ENCODE results near the gene PRCP.

DNA sequence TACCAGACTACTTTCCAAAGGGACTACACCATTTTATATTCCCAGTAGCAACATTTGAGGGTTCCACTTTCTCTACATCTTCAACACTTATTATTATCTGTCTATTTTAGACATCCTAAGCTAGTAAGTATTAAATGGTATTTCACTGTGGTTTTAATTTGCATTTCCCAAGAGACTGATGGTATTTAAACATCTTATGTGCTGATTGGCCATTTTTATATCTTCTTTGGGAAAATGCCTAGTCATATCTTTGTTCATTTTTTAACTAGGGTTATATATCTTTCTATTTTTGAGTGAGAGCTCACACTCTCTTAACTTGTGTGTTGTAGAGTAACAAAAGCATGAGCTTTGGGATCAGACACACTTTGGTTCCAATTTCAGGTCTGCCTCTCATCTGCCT is 73.7 kb downstream of the PRCP start:
- no peak for TF ChIP-seq POLR2A (IDR thresholded peaks at IDR 0.05; ENCODE audit: low read depth, low read length)
- no peak for TF ChIP-seq TAF1 (IDR thresholded peaks at IDR 0.05; ENCODE audit: borderline replicate concordance, low read depth, low read length)
- no peak for TF ChIP-seq POLR2AphosphoS5 (IDR thresholded peaks at IDR 0.05; ENCODE audit: low read depth, low read length)
